Tracheal epithelial cell (primary cell): Measurements from ENCODE around the gene PIK3R3. TPM values are rescaled to one million over a fixed set of nuclear protein-coding genes. Genes with fewer than 3 reads are reported as not detected.

Source experiments
- total RNA-seq: library from RNA; depleted of rRNA; stranded (reverse); fragments of >200 nt; gene quantifications from 2 replicates; pipeline ENCODE4 v1.2.1, GENCODE V29; 2014

Gene PIK3R3
- total RNA-seq = 2.4 and 2.6 TPM in 2 replicates

GRCh38 chr1:46132529-46133180 lies at the start of gene PIK3R3:
Gene PIK3R3 (minus strand): TSS chr1:46132629. CDS start chr1:46131952, 677 bp downstream.

GRCh38 chr1:46176211-46176865 lies 43.9 kb upstream of the PIK3R3 start, which contains the start of gene P3R3URF:
Gene P3R3URF (minus strand): TSS chr1:46176488. CDS start chr1:46176471, 17 bp downstream.

GRCh38 chr1:46174448-46175231 lies 42.2 kb upstream of the PIK3R3 start, which contains the start of gene TSPAN1:
Gene TSPAN1 (plus strand): TSS chr1:46175087. CDS start chr1:46181108, 6,021 bp downstream.

Other genes with a start within 250 kb of the PIK3R3 start
- gene TSPAN1, start 42.5 kb upstream of the PIK3R3 start, total RNA-seq = 26.2 and 29.4 TPM in 2 replicates
- not detected in 2 replicates for gene P3R3URF, start 43.9 kb upstream of the PIK3R3 start, total RNA-seq
- gene POMGNT1, start 65.8 kb upstream of the PIK3R3 start, total RNA-seq = 48.4 and 61.0 TPM in 2 replicates
- 2.6 and 3.1 TPM in 2 replicates for gene LURAP1, start 70.7 kb upstream of the PIK3R3 start, total RNA-seq
- gene RAD54L, start 115.1 kb upstream of the PIK3R3 start, total RNA-seq = 0.96 and 1.7 TPM in 2 replicates
- gene LRRC41, start 171.0 kb upstream of the PIK3R3 start, total RNA-seq = 103 and 117 TPM in 2 replicates
- gene UQCRH, start 171.1 kb upstream of the PIK3R3 start, total RNA-seq = 504 and 586 TPM in 2 replicates
- 11.5 and 12.0 TPM in 2 replicates for gene NSUN4, start 208.2 kb upstream of the PIK3R3 start, total RNA-seq